Amniotic stem cell (primary cell): ENCODE measurements around the gene ETV6.

ENCODE experiments used
- DNase-seq: peaks from one replicate; lab custom pipeline; 2025; lab: John Stamatoyannopoulos, UW

ETV6 gene

DNA sequence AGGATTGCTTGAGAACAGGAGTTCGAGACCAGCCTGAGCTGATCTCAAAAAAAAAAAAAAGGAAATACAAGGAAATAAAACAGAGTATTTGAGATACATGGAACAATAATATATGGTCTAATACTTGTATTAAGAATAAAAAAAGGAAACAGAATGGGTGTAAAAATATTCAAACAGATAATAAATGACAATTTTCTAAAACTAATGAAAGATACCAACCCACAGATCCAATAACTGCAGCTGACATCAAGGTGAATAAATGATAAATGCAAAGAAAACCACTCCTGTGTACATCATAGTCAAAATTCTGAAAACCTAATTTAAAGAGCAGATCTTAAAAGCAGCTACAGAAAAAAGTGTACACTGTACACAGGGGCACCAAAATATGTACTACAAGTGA, 4.1 kb upstream of the ETV6 start:
- no peak for DNase-seq

DNA sequence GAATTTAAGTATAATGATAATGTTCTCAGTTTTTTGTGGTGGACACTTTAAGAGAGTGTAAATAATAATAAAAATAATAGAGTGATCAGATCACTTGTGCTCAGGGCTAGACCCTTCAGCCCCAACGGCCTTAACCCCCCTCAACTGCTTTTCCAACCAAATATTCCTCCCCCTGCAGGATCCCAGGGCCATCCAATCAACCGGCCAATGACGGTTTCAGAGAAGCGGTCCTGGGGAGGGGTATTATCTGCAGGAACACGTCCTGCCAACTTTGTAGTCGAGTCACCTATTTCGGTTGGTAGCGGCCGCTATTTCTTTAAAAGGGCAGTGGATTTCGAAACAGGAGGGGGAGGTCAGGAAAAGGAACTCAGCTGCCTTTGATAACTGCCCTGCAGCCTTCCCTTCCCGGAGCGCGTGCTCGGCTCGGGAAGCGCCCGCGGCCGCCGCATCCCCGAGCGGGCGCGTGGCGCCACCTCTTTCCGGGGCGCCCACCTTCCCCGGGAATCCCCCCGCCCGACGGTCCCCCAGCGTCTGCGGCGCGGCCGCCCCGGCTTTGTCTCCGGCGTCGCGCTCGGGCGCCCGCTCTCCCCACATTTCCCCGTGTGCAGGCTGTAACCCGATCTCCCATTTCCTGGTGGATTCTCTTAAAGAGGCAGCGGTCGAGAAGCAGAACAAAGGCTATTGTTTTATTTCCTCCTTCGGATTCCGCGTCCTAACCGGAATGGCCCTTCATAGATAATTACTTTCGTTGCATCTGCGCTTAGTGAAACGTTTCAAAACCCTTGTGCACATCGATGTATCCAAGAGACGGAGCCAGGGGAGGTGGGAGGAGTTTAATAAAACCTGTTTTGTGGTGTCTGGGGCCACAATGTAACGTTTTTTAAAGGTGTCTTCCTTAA, 711 bp upstream of the ETV6 start:
- DNase-seq = peak; percentile 76

DNA sequence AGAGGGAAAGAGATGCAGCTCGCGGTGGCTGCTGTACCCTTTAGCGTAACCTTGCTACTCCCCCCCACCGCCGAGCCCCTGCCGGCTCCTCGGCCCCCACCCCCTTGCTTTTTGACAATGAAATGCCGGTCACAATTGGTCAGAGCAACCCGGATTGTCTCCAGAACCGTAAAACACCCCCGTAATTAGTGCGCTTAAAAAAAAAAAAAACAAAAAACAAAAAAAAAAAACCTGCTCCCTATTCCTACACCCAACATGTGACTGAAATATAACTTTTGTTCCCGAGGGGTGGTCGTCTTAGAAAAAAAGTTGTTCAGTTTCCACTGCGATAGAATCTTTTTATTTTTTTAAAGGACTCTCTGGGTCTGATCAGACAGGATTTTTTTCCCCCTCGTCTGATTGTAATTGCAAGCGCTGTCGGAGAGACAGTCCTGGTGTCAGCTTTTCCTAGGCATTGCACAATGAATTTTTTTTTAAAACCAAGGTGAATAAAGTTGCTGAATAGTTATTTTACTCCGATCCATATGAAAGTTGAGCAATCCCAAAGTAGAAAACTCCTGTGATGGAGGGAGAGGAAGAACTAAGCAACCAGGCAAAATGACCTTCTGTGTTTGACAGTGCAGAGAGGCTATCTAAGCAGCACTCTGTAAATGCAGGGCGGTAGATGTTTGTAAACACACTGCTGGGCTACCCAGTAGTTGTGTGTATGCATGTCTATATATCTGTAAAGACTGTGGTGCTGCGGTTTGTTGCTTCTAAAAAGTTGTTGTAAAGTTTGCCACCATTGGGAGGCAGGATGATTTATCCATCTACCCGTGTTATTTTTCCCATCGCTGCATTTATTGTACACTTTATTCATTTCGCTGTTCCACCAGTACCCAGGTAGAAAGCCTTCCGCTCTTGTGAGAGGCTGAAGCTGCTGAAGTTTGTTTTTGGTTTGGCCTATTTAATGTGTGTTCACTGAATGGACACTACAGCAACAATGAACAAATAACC, 1.1 kb downstream of the ETV6 start:
- peak; percentile 8 for DNase-seq

DNA sequence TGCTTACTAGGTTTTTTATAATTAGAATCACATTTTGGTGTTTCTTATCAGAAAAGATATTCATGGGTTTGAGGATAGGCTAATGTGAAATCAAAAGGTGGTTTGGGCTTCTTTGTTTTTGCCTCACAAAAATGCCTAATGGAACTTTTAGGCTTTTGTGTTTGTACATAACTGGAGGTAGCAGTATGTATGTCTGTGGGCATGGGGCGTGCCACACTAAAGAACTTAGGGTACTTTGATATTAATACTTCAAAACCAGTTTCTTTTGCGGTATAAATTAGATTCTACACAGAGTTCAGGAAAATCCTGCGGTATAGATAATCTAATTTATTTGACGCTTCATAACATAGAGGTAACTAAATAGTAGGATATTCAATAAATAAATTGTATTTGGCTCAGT, 1.9 kb downstream of the ETV6 start:
- no peak for DNase-seq

DNA sequence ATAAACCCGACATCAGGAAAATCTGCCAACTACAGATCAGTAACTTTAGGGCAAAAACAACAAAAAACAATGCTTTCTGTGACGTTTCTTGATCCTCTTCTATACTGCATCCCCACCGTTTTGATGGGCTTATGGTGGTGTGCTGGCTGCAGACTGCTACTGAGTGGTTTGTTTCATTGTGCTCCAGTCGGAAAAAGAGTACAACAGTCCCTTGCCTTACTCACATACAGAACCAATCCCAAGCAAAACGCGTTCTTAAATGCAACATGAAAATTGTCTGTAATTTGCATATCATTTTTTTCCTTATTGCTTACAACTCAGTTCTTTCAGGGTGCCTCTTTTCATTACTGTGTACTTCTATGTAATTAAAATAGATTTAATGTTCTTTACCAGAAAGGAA, 2.3 kb downstream of the ETV6 start:
- no peak for DNase-seq

DNA sequence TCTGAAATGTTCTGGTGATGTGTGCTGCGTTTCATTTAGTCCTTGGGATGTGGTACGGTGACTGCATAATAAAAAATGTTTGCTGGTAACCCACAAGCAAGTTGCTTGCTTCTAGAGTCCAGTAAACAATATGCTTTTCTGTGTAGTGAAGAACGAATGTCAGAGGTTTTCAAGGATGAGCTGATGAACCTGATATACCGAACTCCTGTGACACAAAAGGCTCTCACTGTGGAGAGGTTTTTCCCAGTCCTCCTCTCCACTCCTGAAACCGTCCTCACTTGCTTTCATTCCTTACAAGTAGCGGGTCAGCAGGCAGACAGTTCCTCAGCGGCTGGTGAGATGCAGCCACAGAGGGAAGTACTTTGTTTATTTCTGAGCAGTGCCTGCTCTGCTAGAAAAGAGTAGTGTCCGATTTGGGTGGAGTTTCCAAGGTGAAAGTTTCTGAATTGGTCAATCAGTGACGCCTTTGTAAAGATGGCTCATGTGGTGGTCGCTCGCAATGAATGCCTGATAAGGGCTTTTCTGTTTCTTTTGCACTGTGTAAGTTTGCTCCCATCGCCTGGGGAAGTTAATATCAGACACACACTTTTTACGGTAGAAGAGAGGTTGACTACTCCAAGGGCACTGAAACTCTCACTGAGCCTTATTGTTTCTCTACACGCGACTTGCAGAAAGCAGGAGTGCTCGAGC, 3.0 kb downstream of the ETV6 start:
- DNase-seq = no peak

DNA sequence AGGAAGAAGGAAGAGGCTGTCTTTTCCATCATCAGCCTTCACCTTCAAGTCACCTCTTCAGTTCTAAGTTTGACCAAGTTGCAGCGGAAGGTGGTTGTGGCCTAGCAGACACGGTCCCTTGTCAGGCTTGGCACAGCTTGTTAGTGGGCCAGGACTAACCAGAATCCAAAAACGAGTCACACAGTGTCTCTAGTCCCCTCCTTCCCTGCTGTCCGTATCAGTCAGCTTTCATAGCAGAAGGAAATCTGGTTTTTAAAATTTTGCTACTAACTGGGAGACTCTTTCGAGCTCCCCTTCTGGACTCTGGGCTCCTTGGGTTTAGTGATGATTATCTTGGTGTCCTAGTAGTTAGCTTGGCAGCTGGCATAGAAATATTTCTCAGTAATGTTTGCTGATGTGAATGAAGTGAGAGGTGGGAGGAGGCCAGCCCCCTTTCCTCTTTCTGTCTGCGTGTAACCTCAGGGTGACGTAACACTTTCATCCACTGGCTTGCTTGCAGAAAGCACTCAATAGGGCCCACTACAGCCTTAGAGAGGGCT, 3.8 kb downstream of the ETV6 start:
- no peak for DNase-seq

DNA sequence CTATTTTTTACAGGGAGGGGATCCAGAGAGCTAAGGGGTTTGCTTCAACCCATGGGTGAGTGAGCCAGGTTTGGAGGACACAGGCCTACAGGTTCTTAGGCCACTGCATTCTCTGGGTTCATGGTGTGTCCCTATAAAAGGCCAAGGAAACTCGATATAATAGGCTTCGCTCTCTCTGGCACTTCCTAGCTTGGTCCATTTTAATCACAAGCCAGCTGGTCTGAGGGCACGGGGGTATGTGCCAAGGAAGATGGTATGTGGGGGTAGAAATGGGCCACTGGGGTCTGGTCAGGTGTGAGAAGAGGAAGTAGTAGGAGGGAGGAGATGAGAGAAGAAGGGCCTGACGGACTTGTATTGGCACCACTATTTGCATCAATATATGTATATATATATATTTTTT, 4.9 kb downstream of the ETV6 start:
- DNase-seq = no peak

DNA sequence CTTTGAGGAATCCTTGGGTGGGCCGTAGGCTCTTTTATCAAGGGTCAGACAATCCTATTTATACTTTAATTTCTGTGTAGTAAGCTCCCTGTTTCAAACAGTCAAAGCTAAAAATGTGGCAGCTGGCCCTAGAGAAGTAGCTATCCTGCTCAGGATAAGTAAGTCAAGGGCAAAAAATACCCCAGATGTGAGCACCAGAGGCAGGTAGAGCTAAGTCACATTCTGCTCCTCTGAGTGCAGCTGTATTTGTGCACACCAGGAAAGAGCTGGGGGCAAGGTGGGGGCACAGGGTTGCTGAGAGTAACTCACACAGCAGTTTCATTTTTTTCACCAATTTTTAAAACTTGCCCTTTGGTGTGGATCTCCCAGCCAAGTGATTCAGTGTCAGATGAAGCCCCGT, 5.3 kb downstream of the ETV6 start:
- no peak for DNase-seq

DNA sequence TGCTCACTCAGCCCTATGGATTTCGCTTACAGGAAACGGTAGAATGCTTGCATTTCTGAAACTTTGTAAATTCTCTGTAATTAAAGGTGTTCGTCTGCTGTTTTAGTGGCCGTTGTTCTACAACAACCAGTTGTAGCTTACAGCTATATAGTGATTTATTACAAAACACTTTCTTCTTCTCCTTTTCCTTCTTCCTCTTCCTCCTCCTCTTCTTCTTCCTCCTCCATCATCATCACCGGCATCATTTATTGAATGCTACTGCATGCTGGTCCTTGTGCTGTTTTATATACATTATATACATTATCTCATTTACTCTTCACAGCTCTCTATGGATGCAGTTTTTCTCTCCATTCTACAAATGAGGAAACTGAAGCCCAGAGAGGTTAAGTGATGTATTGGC, 6.4 kb downstream of the ETV6 start:
- DNase-seq = no peak

DNA sequence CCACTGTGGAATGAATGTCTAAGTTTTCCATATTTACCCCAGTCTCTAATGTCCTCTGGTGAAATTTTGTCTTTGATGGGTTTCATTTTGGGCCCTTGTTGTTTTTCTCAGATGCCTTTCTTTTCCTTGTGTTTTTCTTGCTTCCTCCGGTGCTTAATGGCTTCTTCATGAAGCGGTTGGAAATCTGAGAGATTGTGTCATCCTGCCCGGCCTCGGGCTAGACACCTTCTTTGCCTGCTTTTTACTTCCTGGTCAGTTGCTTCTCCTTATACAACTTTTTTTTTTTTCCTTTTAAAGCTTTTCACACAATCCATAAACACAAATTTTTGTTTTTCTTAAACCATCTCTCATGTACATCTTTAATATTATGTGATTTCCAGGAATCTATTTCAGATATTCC, 7.1 kb downstream of the ETV6 start:
- no peak for DNase-seq

DNA sequence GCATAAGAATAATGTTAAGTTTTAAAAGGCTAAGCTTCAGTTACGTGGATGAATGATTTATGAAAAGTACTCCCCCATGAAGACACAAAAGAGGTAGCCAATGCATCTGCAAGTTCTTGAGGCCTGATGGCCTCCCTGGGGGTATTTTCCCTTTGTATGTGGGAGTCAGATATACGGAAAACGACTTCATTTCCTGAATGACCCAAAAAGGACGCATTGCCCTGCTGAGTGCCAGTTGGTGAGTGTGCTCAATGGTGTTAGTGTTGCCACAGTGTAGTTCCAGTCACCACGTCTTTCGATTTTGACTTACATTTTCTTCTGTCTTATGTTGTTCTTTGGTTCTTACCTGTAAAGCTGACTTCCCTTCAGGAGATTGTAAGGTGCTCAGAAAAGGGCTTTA, 8.0 kb downstream of the ETV6 start:
- no peak for DNase-seq

DNA sequence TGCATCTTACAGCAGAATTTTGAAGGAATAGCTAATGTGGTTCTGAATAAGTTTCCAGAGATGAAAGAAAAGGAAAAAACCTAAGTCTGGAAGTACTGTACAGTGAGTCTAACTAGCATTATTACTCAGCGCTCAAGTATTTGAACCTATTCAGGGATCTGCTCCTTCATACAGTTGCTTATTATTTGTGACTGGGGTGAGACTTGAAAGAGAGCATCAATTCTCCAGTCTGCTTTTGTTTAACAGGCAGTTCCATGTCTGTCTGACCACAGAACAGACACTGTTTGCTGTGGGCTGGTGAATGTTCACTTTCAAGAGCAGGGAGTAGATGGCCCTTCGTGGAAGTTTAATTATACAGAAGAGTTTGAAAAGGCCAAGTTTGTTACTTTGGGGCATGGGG, 9.3 kb downstream of the ETV6 start:
- DNase-seq = peak; percentile 40

DNA sequence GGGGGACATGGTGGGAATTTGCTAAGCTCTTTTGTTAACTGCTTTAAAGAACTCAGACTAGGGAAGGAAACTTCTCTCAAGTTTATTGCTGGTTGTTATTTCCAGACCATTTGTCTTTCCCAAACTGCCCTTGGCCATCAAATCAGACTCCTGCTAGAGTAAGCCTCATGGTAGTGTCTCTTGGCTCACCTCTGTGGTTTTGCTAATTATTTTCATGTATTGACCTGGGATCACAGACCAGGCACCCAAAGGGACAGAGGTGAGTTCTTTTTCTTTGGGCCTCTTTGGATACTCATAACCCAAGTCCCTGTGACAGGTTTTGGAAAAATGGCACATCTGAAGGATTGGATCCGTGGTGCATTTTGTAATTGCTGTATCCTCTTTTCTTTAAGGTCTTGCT, 11.2 kb downstream of the ETV6 start:
- DNase-seq = no peak

DNA sequence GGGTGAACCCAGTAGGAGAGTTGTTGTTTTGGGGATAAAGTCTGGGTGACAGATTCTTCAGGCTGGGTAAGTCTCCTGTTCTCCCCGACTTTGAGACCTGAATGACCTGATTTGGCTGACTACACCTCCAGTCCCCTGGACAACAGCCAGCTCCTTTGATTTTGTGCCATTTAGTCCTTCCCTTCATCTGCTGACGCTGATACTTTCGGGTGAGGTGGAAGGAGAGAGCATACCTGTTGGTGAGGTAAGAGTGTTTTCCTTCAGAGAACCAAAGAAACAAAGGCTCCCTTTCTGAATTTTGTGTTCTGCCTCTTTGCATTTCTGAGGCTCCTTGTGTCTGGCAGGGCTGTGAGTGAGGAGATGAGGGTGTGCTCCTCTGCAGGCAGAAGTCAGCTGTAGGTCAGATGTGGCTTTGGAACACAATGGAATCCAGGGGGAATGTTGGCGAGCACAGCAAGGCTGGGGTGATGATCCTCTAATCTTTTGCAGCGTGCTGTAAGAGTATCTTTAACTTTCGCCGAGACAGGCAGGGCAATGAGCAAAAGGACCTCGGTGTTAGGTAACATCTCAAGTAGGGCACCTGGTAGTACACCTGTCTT, 12.1 kb downstream of the ETV6 start:
- no peak for DNase-seq

DNA sequence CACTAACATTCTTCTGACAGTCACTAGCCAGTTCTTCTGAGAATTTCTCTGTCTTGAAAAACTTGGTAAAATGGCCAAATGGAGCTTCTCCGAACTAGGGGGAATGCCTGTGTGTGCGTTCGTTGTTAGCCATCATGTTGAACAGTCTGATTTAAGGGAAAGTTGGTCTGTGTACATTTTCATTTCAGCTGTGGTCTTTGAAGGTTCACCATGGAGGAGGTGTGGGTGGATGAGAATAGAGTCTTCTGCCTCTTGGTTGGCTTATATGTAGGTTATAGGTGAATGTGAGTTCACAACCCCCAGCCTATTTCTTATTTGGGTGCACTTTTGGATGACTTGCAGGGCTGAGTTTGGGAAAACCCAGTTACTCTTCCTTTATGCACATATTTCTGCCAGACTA, 12.9 kb downstream of the ETV6 start:
- DNase-seq = no peak

DNA sequence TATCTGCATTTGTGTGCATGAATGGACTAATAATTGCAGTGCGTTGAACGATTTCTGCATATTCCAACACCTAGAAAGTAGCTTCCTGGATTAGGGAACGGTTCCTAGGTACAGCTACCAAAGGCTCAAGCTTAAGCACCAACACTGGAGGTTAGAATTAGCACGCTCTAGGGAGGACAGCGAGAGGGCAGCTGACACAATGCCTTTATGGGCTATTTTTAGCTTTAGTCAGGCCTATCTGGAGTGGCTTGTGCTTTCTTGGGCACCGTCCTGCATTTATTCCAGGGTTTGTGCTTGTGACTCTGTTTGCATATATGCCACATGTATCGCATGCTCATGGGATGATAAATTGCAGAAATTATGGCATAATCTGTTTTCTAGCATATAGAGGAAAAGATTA, 13.7 kb downstream of the ETV6 start:
- no peak for DNase-seq

DNA sequence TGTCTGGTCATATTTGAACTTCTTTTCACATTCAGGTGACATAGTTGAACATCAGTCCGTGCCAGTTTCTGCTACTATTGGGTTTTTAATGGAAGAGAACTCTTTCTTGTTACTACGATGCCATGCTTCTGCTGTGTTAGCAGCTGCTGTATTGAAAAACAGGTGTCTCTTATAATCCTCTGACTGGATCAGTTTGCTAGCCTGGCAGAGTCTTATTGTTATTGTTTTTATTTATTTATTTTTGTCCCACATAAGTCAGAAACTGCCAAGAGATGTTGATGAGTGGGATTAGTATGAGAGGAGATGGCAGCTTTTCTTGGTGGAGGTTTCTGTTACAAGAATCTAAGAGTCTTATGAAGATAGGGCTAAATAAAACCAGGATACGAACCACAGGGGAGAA, 14.6 kb downstream of the ETV6 start:
- no peak for DNase-seq

DNA sequence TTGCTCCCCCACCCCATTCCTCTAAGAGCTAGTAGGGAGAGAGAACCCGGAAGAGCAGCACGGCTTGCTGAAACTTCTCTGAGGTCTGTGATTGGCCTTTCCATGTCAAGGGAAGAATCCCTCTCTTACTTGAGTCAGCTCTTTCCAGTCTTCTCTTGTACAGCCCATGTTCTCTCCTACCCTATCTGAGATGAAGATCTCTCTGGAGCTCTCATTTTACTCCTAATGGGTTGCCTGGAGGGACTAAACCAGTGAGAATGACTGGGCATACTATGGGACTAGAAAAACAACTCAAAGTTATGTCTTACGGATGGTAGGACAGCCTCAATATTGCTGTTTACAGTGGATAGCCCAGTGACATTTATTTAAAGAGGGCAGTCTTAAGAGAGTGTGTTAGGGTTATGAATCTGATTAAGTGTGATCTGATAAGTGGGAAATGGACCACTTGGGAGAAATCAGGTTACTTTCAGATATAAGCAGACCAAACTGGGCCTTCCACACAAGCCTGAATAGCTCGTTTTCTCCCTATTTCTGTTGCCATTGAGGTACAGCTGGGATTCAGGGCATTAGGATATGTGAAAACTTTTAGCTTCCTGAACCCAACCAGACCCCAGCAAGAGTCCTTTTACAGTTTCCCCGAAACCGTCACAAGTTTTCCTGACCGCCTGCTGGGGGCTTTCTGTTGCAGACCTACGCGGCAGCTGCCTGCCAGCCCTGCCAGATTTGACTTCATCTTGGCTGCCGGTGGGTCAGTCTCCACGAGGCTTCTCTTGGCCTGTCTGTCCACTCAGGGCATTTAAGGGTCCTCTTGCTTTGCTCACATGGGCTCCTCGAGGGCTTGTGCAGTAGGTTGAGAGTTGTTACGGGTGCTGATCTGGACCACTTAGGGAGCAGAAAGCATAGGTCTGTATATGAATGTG, 16.9 kb downstream of the ETV6 start:
- DNase-seq = no peak

DNA sequence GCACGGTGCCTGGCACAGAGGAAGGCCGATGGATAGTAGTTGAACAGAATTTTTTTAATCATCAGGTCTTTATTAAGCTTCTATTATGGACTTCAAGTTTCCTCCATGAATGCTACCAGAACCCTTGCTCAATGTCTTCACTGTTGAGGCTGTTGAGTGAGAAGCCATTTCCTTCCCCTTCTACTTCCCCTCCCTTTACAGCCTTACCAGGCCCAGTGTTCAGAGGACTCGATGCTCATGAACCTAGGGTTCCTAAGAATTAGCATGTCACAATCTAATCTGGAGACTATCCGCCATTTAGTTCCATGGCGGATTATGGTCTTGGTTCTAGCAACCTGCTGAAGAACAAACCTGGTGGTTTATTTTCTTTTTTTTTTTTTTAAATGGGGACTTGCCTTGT, 17.7 kb downstream of the ETV6 start:
- DNase-seq = no peak

DNA sequence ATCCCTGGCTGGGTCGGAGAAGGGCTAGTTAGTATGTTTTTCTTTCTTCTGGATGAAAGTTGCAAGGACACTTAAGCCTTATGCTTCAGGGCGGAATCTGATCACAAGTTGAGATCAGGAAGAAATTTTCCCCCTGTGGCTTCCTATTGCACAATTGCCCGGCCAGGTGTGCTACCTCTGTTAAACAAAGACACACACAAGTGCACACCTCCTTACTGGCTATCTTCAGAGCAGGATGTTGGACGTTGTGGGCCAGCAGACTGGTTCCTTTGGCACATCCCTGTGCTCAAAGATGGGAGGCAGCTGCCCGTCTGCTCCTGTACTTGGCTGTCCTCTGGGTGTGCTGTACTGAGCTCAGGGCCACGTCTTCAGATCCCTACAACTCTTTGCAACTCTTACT, 19.1 kb downstream of the ETV6 start:
- DNase-seq = no peak
